ENCODE measurements around the gene C8G. TPM values are rescaled to one million over a fixed set of nuclear protein-coding genes. Genes with fewer than 3 reads are reported as not detected.

The C8G gene
- total RNA-seq, 1 donor from 2014 or later: 1.7 TPM

GRCh38 chr9:136930014-136930413, 15.0 kb upstream of the C8G start:
- no peak overlapping the region for H3K27ac Mint-ChIP-seq (ENCODE audit: unreplicated experiment)
- H3K9me3 Mint-ChIP-seq (ENCODE audit: unreplicated experiment): peaks cover 3% of the 10 kb centered on the region
- peaks cover 3% of the 10 kb centered on the region for H3K36me3 Mint-ChIP-seq (ENCODE audit: unreplicated experiment)
- TF ChIP-seq CTCF (IDR thresholded peaks at IDR 0.05): no peak
- no peak overlapping the region for H3K4me3 Mint-ChIP-seq (ENCODE audit: unreplicated experiment)
- DNase-seq (ENCODE audit: extremely low spot score, unreplicated experiment): no peak
- no peaks in the 10 kb centered on the region for H3K4me1 Mint-ChIP-seq (ENCODE audit: unreplicated experiment)
- H3K27me3 Mint-ChIP-seq (ENCODE audit: unreplicated experiment): no peaks in the 10 kb centered on the region

- H3K4me3 Mint-ChIP-seq (ENCODE audit: unreplicated experiment): no peak overlapping the region
- no peaks in the 10 kb centered on the region for H3K27me3 Mint-ChIP-seq (ENCODE audit: unreplicated experiment)
- DNase-seq (ENCODE audit: extremely low spot score, unreplicated experiment): no peak
- no peak overlapping the region for H3K27ac Mint-ChIP-seq (ENCODE audit: unreplicated experiment)
- no peak for TF ChIP-seq CTCF (IDR thresholded peaks at IDR 0.05)
- H3K4me1 Mint-ChIP-seq (ENCODE audit: unreplicated experiment): no peaks in the 10 kb centered on the region
- peaks cover 3% of the 10 kb centered on the region for H3K9me3 Mint-ChIP-seq (ENCODE audit: unreplicated experiment)
- H3K36me3 Mint-ChIP-seq (ENCODE audit: unreplicated experiment): peaks cover 3% of the 10 kb centered on the region
Measured at GRCh38 chr9:136931611-136932130, 13.4 kb upstream of the C8G start.

- Mint-ChIP-seq H3K4me3 (ENCODE audit: unreplicated experiment) (no peak overlapping the region), H3K27ac (ENCODE audit: unreplicated experiment) (no peak overlapping the region), H3K36me3 (ENCODE audit: unreplicated experiment) (peaks cover 12% of the 10 kb centered on the region), H3K4me1 (ENCODE audit: unreplicated experiment) (no peaks in the 10 kb centered on the region), H3K27me3 (ENCODE audit: unreplicated experiment) (no peaks in the 10 kb centered on the region), H3K9me3 (ENCODE audit: unreplicated experiment) (peaks cover 3% of the 10 kb centered on the region)
- no peak for DNase-seq (ENCODE audit: extremely low spot score, unreplicated experiment)
- TF ChIP-seq CTCF (IDR thresholded peaks at IDR 0.05): no peak
Measured at GRCh38 chr9:136934277-136934676, 10.8 kb upstream of the C8G start.

GRCh38 chr9:136935651-136936050, 9.4 kb upstream of the C8G start:
- no peak for DNase-seq (ENCODE audit: extremely low spot score, unreplicated experiment)
- Mint-ChIP-seq H3K9me3 (ENCODE audit: unreplicated experiment) (peaks cover 3% of the 10 kb centered on the region), H3K27ac (ENCODE audit: unreplicated experiment) (no peak overlapping the region), H3K4me3 (ENCODE audit: unreplicated experiment) (no peak overlapping the region), H3K27me3 (ENCODE audit: unreplicated experiment) (no peaks in the 10 kb centered on the region), H3K36me3 (ENCODE audit: unreplicated experiment) (peaks cover 15% of the 10 kb centered on the region), H3K4me1 (ENCODE audit: unreplicated experiment) (no peaks in the 10 kb centered on the region)
- no peak for TF ChIP-seq CTCF (IDR thresholded peaks at IDR 0.05)

- DNase-seq (ENCODE audit: extremely low spot score, unreplicated experiment): no peak
- no peaks in the 10 kb centered on the region for H3K27me3 Mint-ChIP-seq (ENCODE audit: unreplicated experiment)
- peaks cover 18% of the 10 kb centered on the region for H3K36me3 Mint-ChIP-seq (ENCODE audit: unreplicated experiment)
- H3K9me3 Mint-ChIP-seq (ENCODE audit: unreplicated experiment): peaks cover 2% of the 10 kb centered on the region
- no peak for TF ChIP-seq CTCF (IDR thresholded peaks at IDR 0.05)
- no peak overlapping the region for H3K4me3 Mint-ChIP-seq (ENCODE audit: unreplicated experiment)
- no peak overlapping the region for H3K27ac Mint-ChIP-seq (ENCODE audit: unreplicated experiment)
- H3K4me1 Mint-ChIP-seq (ENCODE audit: unreplicated experiment): no peaks in the 10 kb centered on the region
Measured at GRCh38 chr9:136936645-136937170, 8.3 kb upstream of the C8G start.

All from osteocyte (in vitro differentiated cells).